ENCODE data around the gene SAMM50.

SAMM50 gene

DNA sequence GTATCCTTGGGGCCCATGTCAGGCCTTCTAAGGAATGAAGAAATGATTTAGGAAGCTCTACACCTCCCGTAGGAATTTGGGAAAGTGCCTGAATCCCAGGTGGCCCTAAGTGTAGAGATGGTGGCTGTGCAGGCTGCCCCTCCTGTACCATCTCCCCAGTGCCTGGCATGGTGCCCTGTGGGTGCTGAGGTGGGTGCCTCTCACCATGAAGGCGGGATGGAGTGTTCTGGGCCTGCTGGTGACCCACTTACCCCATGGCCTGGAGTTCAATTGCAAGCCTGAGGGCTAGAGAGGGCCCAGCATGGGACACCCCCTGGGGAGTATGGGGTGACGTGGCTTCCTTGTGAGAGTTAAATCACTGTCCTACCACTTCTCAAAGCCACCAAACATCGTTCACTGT, 19.8 kb downstream of the SAMM50 start:
- H3K27ac ChIP-seq = no peak overlapping the region
- TF ChIP-seq, protein P1, sequence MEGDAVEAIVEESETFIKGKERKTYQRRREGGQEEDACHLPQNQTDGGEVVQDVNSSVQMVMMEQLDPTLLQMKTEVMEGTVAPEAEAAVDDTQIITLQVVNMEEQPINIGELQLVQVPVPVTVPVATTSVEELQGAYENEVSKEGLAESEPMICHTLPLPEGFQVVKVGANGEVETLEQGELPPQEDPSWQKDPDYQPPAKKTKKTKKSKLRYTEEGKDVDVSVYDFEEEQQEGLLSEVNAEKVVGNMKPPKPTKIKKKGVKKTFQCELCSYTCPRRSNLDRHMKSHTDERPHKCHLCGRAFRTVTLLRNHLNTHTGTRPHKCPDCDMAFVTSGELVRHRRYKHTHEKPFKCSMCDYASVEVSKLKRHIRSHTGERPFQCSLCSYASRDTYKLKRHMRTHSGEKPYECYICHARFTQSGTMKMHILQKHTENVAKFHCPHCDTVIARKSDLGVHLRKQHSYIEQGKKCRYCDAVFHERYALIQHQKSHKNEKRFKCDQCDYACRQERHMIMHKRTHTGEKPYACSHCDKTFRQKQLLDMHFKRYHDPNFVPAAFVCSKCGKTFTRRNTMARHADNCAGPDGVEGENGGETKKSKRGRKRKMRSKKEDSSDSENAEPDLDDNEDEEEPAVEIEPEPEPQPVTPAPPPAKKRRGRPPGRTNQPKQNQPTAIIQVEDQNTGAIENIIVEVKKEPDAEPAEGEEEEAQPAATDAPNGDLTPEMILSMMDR (conservative IDR thresholded peaks at IDR 0.05; ENCODE audit: low read depth) = no peak
- ChIA-PET CTCF (no interaction called here), POLR2A (ENCODE audit: low non-redundant PET) (no interaction called here)
- no peak for DNase-seq (ENCODE audit: low spot score)

DNA sequence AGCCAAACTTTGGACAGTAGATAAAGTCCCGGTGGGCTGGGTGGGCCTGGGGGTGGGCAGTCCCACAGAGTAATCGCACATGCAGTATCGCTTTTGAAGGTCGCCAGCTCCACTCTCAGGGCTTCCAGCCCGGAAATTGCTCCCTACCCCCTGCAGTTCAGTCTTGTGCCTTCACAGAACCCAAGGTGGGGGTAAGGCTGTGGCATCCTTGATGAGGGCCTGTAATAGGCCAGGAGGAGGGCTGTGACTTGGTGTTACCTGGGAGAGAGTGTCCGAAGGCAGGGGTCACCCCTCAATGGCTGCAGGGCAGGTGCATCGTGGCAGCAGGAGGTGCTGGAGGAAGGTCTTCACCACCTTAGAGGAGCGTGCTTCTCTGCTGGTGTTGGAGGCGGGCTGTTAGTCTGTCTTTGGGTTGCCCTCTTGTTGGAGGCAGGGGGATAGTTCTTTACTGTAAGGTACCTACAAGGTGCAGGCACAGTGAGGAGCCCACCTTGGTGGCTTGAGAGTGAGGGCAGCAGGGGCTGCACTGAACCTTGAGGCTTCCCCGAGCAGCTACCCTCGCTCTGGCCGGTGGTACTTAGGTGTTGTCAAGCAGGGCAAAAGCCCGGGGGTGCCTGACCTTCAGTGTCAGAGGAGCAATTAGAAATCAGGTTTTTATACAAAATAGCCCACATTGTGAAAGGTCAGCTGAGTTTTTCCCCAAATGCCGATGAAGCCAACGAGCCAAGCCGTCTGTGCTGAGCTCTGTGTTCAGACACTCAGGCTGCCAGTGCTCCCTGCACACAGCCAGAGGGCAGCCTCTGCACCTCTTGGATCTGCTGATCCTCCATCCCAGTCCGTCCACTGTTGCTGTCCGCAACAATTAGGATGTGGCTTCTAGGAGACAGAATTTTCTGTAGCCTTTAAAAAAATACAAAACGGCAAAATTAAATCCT, 21.9 kb downstream of the SAMM50 start:
- H3K27ac ChIP-seq = no peak overlapping the region
- ChIA-PET CTCF (interaction anchor here (0.6 to 0.7 kb wide), 2 partner anchors 648 to 682 kb away, joined by 3 to 7 read pairs; no protein-coding TSS in a partner anchor), POLR2A (ENCODE audit: low non-redundant PET) (no interaction called here)
- no peak for DNase-seq (ENCODE audit: low spot score)
- TF ChIP-seq, protein P1 (conservative IDR thresholded peaks at IDR 0.05; ENCODE audit: low read depth) = no peak

DNA sequence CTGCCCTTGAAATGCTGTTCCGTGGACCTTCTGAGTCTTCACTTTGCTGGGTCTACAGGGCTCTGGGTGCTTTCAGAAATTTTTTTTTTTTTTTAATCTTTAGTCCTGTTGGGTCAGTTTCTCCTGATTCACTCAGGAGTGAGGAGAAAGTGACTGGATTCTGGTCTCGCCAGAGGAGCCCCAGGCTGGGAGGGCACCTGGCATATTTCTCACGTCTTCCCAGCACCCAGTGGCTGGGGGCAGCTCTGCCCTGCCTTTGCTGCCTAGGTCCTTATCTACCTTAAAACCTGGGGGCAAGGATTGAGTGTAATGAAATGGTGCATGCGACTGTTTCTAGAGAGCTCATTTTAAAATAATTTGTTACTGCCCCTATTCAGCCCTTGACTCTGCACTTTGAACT, 23.3 kb downstream of the SAMM50 start:
- DNase-seq (ENCODE audit: low spot score) = no peak
- ChIA-PET POLR2A (ENCODE audit: low non-redundant PET) (no interaction called here), CTCF (no interaction called here)
- no peak overlapping the region for H3K27ac ChIP-seq
- TF ChIP-seq, protein P1 (conservative IDR thresholded peaks at IDR 0.05; ENCODE audit: low read depth) = no peak

DNA sequence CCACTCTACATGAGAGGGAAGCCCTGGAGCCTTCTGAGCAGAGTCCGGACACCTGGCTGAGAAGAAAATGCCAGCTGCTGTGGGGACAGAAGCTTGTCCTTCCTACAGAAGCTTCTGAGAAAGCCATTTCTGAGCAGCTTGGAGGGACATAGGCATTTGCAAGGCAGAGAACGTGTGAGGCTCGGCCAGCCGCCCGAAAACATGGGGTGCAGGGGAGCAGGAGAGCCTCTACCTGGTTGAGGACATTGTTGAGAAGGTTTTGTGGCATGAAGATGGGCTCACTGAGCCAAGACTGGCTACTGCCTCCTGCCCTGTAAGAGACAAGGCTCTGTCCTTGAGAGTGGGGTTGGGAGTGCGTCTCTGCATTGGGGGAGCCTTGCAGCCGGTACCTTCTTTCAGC, 25.3 kb downstream of the SAMM50 start:
- DNase-seq (ENCODE audit: low spot score) = no peak
- no peak overlapping the region for H3K27ac ChIP-seq
- ChIA-PET POLR2A (ENCODE audit: low non-redundant PET) (no interaction called here), CTCF (no interaction called here)
- TF ChIP-seq, protein P1 (conservative IDR thresholded peaks at IDR 0.05; ENCODE audit: low read depth) = no peak

DNA sequence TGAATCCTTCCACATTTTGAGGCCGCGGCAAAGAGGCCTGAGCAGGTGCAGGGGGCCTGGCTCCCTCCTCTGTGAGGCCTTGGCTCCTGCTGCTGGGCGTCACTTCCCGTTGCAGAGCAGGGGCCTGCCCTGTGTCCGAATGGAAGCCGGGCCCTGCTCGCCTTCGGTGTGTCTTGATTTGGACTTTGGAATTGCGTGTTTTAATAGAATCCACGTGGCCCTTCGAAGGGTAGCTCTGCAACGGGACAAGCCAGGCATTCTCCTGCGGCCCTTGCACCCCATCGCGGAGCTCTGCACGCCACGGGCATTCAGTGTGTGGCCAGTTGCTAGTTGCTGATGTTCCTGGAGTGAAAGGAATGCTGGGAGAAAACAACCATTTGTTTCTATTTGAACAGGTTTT, 25.8 kb downstream of the SAMM50 start:
- TF ChIP-seq, protein P1 (conservative IDR thresholded peaks at IDR 0.05; ENCODE audit: low read depth) = no peak
- CTCF ChIA-PET = no interaction called here
- no peak for DNase-seq (ENCODE audit: low spot score)
- POLR2A ChIA-PET (ENCODE audit: low non-redundant PET) = no interaction called here
- H3K27ac ChIP-seq = no peak overlapping the region

DNA sequence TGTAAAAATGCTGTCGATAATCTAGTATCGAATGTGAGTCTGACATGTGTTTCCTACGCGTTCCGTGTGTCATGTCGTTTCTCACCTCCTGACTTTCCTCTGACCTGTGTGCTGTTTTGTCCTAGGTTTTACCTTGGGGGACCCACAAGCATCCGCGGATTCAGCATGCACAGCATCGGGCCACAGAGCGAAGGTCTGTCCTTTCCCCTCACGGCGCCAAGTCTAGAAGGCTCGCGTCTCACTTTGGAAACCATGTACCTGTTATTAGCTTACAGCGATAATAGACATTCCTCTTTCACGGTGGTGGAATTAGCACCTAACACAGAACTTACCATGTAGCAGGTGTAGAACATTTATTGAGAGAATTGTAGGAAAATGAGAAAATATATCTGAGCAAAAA, 28.6 kb downstream of the SAMM50 start:
- ChIA-PET CTCF (no interaction called here), POLR2A (ENCODE audit: low non-redundant PET) (no interaction called here)
- no peak overlapping the region for H3K27ac ChIP-seq
- TF ChIP-seq, protein P1 (conservative IDR thresholded peaks at IDR 0.05; ENCODE audit: low read depth) = no peak
- DNase-seq (ENCODE audit: low spot score) = no peak

Measured in RWPE1 (cell line).